Effector CD4-positive, alpha-beta T cell (primary cell): Measurements from ENCODE around the gene DCLRE1C.
A peak's percentile ranks its signal among the peaks of the same experiment; 100 is the strongest.
"Not testable (repeated sequence)": the region's sequence is repeated elsewhere in the genome, so short reads cannot be mapped to it uniquely, and the experiment has no call there.

Source experiments
- DNase-seq: peaks from one replicate; pipeline ENCODE4 v3.0.0-alpha.2; 2020
- total RNA-seq: gene quantifications from one replicate; lab custom pipeline; 2026; lab: John Stamatoyannopoulos, UW

The DCLRE1C gene
- total RNA-seq = 36.6 reads per million, percentile 61 among the genes with 10 or more reads in this experiment

- DNase-seq = peak; percentile 83
These were observed at the start of gene DCLRE1C for GRCh38 chr10:14954001-14954770. TSS of gene DCLRE1C (minus strand) at chr10:14954096. CDS start at chr10:14954010, 86 bp downstream.

DNA sequence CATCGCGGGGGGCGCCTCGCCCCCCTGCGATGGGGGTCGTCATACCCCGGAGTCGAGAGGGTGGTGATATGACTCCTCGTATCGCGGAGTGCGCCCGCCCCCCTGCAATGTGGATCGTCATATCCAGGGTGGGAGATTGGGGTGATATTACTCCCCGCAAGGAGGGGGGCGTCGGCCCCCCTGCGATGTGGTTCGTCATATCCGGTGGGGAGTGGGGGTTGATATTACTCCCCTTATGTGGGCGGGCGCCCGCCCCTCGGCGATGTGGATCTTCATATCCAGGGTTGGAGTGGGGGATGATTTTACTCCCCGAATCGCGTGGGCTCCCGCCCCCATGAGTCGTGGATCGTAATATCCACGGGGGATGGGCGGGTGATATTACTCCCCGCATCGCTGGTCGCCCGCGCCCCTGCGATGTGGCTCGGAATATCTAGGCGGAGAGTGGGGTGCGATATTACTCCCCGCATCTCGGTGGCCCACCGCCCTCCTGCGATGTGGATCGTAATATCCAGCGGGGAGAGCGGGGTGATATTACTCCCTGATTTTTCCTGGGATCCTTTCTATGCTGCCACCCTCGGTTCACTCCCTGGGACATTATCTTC, 42.2 kb upstream of the DCLRE1C start:
- DNase-seq = no peak

DNA sequence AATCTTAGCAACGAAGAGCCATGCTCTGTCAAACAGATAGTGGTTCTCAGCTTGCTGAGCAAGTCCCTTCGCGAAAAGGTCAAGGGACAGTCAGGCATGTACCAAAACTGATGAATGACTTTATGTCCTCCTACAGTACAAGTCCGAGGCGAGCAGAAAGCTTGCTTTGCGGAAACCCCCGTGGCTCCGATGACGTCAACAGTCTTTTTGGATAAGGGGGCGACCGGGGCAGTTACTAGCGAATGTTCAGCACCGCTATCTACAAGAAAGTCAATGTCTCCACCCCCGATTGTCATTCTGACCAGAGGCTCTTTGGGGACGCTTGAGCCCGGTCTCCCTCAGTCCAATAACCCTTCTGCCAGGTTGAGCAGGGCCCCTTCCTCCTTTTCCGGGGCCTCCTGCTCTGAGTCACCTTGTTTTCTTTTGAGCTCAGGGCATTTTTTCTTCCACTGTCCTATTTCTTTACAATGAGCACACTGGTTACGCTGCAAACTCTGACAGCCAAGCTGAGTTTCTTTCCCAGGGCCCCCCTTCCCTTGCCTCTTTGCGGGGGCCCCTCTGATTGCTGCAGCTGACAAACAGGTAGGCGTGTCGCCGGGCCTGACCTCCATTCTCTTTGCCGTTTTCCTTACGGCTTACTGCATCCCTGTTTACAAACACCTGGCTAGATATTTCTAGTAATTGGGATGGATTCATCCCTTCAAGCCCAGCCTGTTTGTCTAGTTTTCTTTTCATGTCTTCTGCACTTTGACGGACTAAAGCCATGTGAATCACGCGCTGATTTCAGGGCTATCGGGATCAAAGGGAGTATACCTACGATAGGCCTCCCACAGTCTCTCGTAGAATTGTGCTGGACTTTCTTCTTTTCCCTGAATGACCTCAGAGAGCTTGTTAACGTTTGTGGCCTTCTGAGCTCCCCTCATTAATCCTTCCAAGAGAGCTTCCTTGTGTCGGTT, 39.9 kb upstream of the DCLRE1C start:
- not testable (repeated sequence) for DNase-seq

DNA sequence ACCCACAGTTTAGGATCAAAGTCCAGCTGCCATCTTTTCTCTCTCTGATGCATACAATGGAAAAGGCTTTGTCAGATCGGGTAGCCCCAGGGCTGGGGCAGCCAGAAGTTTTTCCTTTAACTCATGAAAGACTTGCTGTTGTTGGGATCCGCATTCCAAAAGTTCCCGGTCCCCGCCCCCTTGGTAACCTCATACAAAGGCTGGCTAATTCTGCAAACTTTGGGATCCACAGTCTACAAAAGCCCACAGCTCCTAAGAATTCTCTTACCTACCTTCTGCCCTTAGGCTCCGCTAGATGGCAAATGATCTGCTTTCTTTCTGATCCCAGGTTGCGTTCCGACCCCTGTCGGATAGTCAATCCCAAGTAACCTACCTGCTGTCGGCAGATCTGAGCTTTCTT, 38.4 kb upstream of the DCLRE1C start:
- DNase-seq = not testable (repeated sequence)

DNA sequence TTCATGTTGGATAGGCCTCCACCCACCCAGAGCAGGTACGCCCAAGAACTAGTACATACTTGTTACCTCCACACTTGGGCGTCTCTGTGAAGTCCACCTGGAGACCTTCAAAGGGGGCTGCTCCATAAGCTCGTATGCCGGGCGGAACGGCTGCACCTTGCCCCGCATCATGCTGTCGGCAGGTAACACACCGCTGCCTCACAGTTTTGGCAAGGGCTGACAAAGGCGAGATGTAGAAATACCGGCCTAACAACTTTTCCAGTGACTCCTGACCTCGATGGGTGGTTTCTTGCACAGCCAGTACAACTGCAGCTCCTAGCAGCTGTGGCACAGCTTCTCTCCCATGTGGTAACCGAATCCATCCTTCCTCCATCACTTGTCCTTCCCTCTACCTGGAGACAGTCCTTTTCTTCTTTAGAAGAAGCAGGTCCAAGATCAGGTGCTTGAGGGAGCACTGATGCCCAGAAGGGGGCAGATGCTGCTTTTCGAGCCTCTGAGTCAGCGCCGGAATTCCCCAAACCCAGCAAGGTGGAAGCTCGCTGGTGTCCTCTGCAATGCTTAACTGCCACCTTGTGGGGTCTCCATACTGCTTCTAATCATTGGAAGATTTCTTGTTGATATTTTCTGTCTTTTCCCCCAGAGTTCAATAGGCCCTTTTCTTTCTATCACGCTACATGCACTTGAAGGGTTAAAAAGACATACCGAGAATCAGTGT, 37.3 kb upstream of the DCLRE1C start:
- DNase-seq = peak; percentile 14

GRCh38 chr10:14989552-14989951, 35.7 kb upstream of the DCLRE1C start:
- not testable (repeated sequence) for DNase-seq

- no peak for DNase-seq
These were observed 28.8 kb upstream of the DCLRE1C start for GRCh38 chr10:14982744-14983143.

- DNase-seq = no peak
These were observed 21.9 kb upstream of the DCLRE1C start for GRCh38 chr10:14975672-14976273.

DNA sequence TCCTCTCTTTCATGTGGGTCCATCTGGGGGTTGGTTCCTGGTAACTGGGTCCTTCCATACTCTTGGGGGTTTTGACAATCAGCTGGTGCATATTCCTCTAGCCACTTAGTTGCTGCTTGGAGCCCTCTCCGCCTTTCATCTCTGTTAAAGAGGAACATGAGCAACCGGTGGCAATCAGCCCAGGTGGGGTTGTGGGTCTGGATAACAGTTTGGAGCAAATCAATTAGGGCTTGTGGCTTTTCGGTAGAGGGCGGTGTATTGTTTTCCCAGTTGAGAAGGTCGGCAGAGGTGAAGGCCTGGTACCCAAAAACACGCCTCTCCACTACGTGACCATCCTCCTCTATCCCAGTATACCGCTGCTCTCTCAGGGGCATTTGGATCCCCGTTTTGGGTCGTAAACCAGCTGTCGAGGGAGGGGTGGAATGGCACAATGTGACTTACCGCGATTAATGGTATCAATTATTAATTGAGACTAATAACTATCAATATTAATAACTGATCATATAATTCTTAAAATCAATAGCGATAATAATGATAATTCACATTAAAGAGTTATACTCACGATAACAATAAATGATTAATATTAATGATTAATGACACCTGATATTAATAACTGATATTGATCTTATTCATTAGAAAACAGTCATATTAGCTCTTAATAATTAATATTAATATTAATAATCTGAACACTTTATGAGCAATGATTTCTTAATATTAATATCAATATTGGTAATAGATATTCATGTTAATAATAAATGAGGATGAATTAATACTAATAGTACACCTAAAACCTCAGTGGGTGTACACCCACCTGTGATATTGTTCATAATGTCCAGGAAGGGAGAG, 20.5 kb upstream of the DCLRE1C start:
- DNase-seq = not testable (repeated sequence)

DNA sequence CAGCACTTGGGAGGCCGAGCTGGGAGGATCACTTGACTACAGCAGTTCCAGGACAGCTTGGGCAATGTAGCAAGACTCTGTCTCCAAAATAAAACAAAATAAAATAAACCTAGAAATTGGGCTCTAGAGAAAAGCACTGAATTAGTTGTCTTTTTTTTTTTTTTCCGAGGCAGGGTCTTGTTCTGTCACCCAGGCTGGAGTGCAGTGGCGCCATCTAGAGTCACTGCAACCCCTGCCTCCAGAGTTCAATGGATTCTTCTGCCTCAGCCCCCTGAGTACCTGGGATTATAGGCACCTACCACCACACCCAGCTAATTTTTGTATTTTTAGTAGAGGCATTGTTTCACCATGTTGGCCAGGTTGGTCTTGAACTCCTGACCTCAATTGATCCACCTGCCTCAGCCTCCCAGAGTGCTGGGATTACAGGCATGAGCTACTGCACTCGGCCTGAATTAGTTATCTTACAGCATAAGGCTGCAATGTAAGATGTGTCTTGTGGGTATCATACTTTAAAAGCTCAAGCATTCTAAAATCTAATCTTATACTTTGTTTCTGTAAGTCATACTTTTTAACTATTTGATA, 18.1 kb upstream of the DCLRE1C start:
- DNase-seq = peak; percentile 28

DNA sequence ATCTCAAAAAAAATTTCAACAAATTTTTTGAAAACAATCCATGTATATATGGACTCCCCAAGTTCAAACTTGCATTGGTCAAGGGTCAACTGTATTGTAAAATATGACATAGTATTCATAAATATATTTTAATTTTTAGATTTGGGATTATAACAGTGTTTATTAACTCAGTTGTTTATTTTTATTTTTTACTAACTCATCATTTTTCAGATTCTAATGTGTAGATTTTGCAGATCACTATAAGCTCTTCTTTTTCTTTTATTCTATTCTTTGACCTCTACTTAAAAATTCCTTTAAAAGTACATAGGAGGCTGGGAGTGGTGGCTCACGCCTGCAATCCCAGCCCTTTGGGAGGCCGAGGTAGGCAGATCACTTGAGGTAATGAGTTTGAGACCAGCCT, 14.0 kb upstream of the DCLRE1C start:
- DNase-seq = no peak

- DNase-seq = peak; percentile 81
These were observed 5.5 kb upstream of the DCLRE1C start, which contains the start of gene MEIG1 for GRCh38 chr10:14959221-14960057. TSS of gene MEIG1 (plus strand) at chr10:14959388. CDS start at chr10:14966469, 7,081 bp downstream.

DNA sequence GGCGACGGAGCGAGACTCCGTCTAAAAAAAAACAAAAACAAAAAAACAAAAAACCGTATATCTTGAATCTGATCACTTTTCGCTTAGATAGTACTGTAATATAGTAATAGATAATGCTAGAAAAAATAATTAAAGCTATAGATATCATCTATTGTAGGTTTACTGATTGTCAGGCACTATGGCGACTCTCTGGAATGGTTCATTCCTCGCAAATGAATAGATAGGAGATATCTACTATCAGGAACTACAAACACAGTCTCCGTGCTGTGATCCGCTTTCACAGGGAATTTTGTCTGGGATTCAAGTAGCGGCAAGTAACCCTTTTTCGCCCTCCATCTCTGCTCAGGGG, 5.0 kb upstream of the DCLRE1C start:
- no peak for DNase-seq

DNA sequence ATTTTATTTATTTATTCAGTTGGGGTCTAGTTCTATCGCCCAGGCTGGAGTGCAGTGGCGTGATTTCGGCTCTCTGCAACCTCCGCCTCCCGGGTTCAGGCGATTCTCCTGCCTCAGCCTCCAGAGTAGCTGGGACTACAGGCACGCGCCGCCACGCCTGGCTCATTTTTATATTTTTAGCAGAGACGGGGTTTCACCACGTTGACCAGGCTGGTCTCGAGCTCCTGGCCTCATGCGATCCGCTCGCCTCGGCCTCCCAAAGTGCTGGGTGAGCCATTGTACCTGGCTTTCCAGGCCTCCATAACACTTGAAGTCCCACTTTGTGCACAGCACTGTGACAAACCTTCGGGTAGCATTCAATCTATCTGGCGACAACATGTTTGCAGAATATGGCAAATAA, 1.0 kb upstream of the DCLRE1C start:
- no peak for DNase-seq

DNA sequence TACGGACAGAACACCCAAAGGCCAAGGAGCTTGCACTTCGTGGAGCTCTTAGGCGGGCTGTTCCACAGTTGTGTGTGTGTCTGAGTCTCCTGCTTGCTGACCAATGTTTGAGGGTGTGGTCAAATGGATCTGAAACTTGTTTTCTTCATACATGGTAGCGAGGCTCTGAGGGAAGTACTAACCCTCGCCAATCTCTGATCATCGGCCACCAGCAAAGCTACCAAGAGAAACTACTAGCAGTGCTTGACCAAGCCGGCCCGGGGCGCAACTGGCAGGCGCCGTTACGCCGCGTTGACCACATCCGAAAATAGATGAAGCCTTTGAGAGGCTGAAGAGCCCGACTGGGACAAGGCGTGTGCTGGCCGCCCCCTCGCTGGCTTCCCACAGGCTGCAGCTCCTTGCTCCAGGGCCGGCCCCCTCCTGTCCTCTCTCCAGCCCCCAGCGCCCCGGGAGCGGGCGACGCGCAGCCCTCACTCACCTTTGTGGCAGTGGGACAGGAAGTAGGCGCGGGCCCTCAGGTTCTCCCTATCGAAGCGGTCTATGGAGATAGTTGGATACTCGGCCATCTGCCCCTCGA, 384 bp downstream of the DCLRE1C start:
- DNase-seq = no peak

DNA sequence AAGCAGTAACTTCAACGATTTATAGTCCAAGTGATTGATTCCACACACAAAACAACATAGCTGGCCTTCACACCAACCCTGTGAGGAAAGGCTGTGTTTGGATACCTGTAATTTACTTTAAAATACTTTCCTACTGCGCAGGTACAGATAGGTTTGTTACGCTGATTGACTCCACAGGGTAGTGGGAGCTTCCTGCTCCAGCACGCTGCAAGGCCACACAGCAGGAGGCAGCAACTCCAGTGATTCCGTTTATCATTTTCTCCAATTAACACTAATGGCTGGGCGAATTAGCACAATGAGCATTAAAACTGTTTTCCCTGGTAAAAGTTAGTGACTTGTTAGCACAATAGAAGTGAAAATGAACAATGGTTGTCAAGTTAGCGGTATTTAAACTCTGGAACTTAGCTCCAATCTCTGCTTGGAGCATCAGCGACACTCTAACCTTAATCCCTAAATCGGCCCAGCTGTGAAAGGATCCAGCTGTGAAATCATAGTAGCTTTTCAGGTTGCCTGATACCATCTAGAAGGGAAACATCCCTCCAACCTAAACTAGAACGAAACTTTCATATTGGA, 959 bp downstream of the DCLRE1C start:
- no peak for DNase-seq

- no peak for DNase-seq
These were observed 4.6 kb downstream of the DCLRE1C start for GRCh38 chr10:14949291-14949690.

- no peak for DNase-seq
These were observed 6.6 kb downstream of the DCLRE1C start for GRCh38 chr10:14947268-14947667.

DNA sequence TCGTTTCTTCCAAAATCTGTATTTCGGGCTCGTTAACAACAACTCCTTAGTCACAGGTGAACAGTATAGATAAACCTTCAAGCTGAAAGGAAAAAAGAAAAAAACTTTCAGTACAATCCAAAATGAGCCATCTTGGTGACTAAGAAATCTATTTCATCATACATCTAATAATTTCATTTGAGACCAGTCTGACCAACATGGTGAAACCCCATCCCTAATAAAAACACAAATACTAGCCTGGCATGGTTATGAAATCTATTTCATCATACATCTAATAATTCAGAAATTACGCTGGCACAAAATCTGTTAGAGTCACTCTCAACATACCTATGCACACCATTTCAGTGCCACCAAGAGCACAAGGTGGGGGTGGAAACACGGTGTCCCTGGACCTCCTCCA, 8.8 kb downstream of the DCLRE1C start:
- no peak for DNase-seq
